HEK293T (cell line): ENCODE data around the gene LENG8.

Experiments
- CTCF ChIA-PET: fragments of 350-600 bp; formaldehyde crosslinking; extraction: SDS; loops from one replicate; lab custom pipeline; 2021; ENCODE audit warnings: antibody characterized with exemption, inconsistent platforms; lab: Yijun Ruan, JAX
- POLR2A ChIA-PET: fragments of 350-600 bp; formaldehyde crosslinking; extraction: SDS; loops from one replicate; lab custom pipeline; 2020; ENCODE audit warnings: antibody characterized with exemption, inconsistent platforms; lab: Yijun Ruan, JAX
- DNase-seq: peaks from one replicate; pipeline ENCODE4 v3.0.0; 2012; ENCODE audit warnings: mixed read lengths; ENCODE audit errors: extremely low spot score
- ARNT ChIP-seq: fragments of 450-650 bp; IDR thresholded peaks from 2 replicates; pipeline ENCODE4 v1.6.1; 2017; ENCODE audit warnings: mild to moderate bottlenecking
- BHLHE40 ChIP-seq: fragments of 450-650 bp; IDR thresholded peaks from 2 replicates; pipeline ENCODE4 v1.6.1; 2016; ENCODE audit warnings: mild to moderate bottlenecking, moderate library complexity, borderline replicate concordance
- CTBP1 ChIP-seq: fragments of 450-650 bp; IDR thresholded peaks from 2 replicates; pipeline ENCODE4 v1.6.1; 2016; ENCODE audit warnings: borderline replicate concordance
- ELF4 ChIP-seq: fragments of 450-650 bp; IDR thresholded peaks from 2 replicates; pipeline ENCODE4 v1.6.1; 2017; ENCODE audit warnings: antibody characterized with exemption
- FOXA1 ChIP-seq: fragments of 450-650 bp; IDR thresholded peaks from 2 replicates; pipeline ENCODE4 v1.6.1; 2016; ENCODE audit warnings: mild to moderate bottlenecking
- FOXK2 ChIP-seq: fragments of 450-650 bp; IDR thresholded peaks from 2 replicates; pipeline ENCODE4 v1.6.1; 2016; ENCODE audit warnings: mild to moderate bottlenecking
- FOXM1 ChIP-seq: fragments of 450-650 bp; IDR thresholded peaks from 2 replicates; pipeline ENCODE4 v1.6.1; 2017; ENCODE audit warnings: mild to moderate bottlenecking, borderline replicate concordance
- HDGF ChIP-seq: fragments of 450-650 bp; IDR thresholded peaks from 2 replicates; pipeline ENCODE4 v1.6.1; 2017; ENCODE audit warnings: antibody characterized with exemption, borderline replicate concordance
- L3MBTL2 ChIP-seq: fragments of 450-650 bp; conservative IDR thresholded peaks from 2 replicates; pipeline ENCODE4 v1.6.1; 2016; ENCODE audit warnings: mild to moderate bottlenecking
- LEF1 ChIP-seq: fragments of 450-650 bp; IDR thresholded peaks from 2 replicates; pipeline ENCODE4 v1.6.1; 2017; ENCODE audit warnings: mild to moderate bottlenecking, borderline replicate concordance
- NFRKB ChIP-seq: fragments of 450-650 bp; IDR thresholded peaks from 2 replicates; pipeline ENCODE4 v1.6.1; 2016; ENCODE audit warnings: mild to moderate bottlenecking, moderate library complexity
- PKNOX1 ChIP-seq: fragments of 450-650 bp; IDR thresholded peaks from 2 replicates; pipeline ENCODE4 v1.6.1; 2016
- SP1 ChIP-seq: fragments of 450-650 bp; IDR thresholded peaks from 2 replicates; pipeline ENCODE4 v1.6.1; 2017
- SUZ12 ChIP-seq: fragments of 450-650 bp; IDR thresholded peaks from 2 replicates; pipeline ENCODE4 v1.6.1; 2016; ENCODE audit warnings: mild to moderate bottlenecking
- TARDBP ChIP-seq: fragments of 450-650 bp; IDR thresholded peaks from 2 replicates; pipeline ENCODE4 v1.6.1; 2016
- ZNF384 ChIP-seq: fragments of 450-650 bp; IDR thresholded peaks from 2 replicates; pipeline ENCODE4 v1.6.1; 2016

The LENG8 gene

GRCh38 chr19:54415901-54416673 is 32.9 kb upstream of the LENG8 start:
- CTCF ChIA-PET, result no interaction called here
- no peak for DNase-seq
- TF ChIP-seq PKNOX1 (no peak), FOXK2 (no peak), LEF1 (no peak), ELF4 (no peak), CTBP1 (no peak), FOXA1 (no peak), SUZ12 (no peak), NFRKB (no peak), BHLHE40 (no peak), TARDBP (no peak), ARNT (no peak), SP1 (no peak), HDGF (no peak), FOXM1 (no peak), ZNF384 (no peak), L3MBTL2 (no peak)

GRCh38 chr19:54416695-54417491 is 32.1 kb upstream of the LENG8 start:
- ChIA-PET POLR2A (interaction anchor here (1.0 kb wide), 1 partner anchor 15 kb away, joined by 3 read pairs; no protein-coding TSS in a partner anchor), CTCF (no interaction called here)
- TF ChIP-seq ELF4, result no peak
- TF ChIP-seq SP1, result no peak
- TF ChIP-seq L3MBTL2, result no peak
- no peak for TF ChIP-seq FOXA1
- no peak for TF ChIP-seq ZNF384
- TF ChIP-seq NFRKB, result no peak
- no peak for TF ChIP-seq ARNT
- no peak for TF ChIP-seq TARDBP
- no peak for TF ChIP-seq CTBP1
- TF ChIP-seq LEF1, result no peak
- TF ChIP-seq HDGF, result no peak
- TF ChIP-seq FOXM1, result no peak
- no peak for TF ChIP-seq FOXK2
- TF ChIP-seq BHLHE40, result no peak
- DNase-seq, result no peak

More at GRCh38 chr19:54415901-54416673, 32.9 kb upstream of the LENG8 start:
- POLR2A ChIA-PET, result interaction anchor here (1.0 to 1.1 kb wide), 2 partner anchors 14 kb away, joined by 3 read pairs; no protein-coding TSS in a partner anchor

GRCh38 chr19:54418030-54418929 is 30.7 kb upstream of the LENG8 start:
- TF ChIP-seq FOXK2, result no peak
- no peak for TF ChIP-seq SUZ12
- no peak for TF ChIP-seq ZNF384
- TF ChIP-seq BHLHE40, result no peak
- no peak for TF ChIP-seq L3MBTL2
- no peak for TF ChIP-seq FOXM1
- TF ChIP-seq HDGF, result no peak
- no peak for TF ChIP-seq SP1
- TF ChIP-seq ARNT, result no peak
- TF ChIP-seq FOXA1, result no peak
- ChIA-PET POLR2A (no interaction called here), CTCF (interaction anchor here (0.6 kb wide), 1 partner anchor 249 kb away, joined by 4 read pairs; no protein-coding TSS in a partner anchor)
- no peak for DNase-seq

GRCh38 chr19:54418930-54419800 is 29.8 kb upstream of the LENG8 start:
- DNase-seq, result no peak
- ChIA-PET POLR2A (interaction anchor here (1.0 kb wide), 1 partner anchor 10 kb away, joined by 3 read pairs; no protein-coding TSS in a partner anchor), CTCF (no interaction called here)
- TF ChIP-seq SUZ12 (no peak), BHLHE40 (no peak), CTBP1 (no peak), FOXK2 (no peak), NFRKB (no peak)

- CTCF ChIA-PET, result no interaction called here
- TF ChIP-seq NFRKB, result no peak
- TF ChIP-seq BHLHE40, result no peak
Observed at GRCh38 chr19:54420068-54420382, 29.0 kb upstream of the LENG8 start.

More at GRCh38 chr19:54420068-54420382, 29.0 kb upstream of the LENG8 start:
- POLR2A ChIA-PET, result interaction anchor here (1.0 kb wide), 1 partner anchor 9 kb away, joined by 3 read pairs; no protein-coding TSS in a partner anchor
- no peak for DNase-seq
